Transverse colon (tissue), 4 donors: Measurements from ENCODE around the gene ATP1B1.

Experiments
- POLR2A ChIP-seq: fragments of 450-650 bp; IDR thresholded peaks from one replicate; pipeline ENCODE4 v1.6.1; 2016; ENCODE audit warnings: antibody characterized with exemption, mild to moderate bottlenecking, moderate library complexity
- POLR2AphosphoS5 ChIP-seq, 3 donors: sonication (generic); formaldehyde crosslinking; IDR thresholded peaks; one replicate each; pipeline ENCODE4 v1.6.1; 2016; ENCODE audit warnings: antibody characterized with exemption in 3 of 3
- TF ChIP-seq, protein P1 (sequence below), 5 experiments: fragments of 200-600 bp in 3 of 5; fragments of 450-650 bp in 2 of 5; sonication (generic) in 3 of 5; IDR thresholded peaks; 1 replicate in 2 of 5; 2 replicates in 3 of 5; pipeline ENCODE4 v1.5.1; 2016 to 2017; ENCODE audit warnings: antibody characterized with exemption in 5 of 5, inconsistent platforms in 3 of 5, mild to moderate bottlenecking in 2 of 5, moderate library complexity in 1 of 5

DNA sequence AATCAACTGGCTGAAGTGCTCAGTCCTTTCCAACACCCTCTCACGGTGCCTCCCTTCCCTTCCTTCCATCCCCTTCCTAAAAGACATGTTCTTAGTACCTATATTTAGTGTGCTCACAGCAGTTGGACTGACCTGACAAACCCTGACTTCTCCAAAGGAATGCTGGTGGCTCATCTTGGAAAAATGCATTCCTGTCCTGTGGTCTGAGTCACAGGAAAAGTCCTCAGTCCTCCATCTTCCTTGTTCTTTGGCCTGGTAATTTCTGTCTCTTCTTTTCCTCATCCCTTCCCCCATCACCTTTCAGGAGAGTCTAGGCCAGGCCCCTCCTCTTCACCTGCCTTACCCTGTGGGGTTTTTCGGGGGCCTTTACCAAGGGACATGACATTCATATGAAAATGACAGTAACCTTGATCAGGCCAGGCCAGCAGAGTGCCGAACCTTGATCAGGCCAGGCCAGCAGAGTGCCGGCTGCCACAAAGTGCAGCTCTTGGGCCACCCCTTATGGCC is 7.2 kb downstream of the ATP1B1 start:
- TF ChIP-seq POLR2A (no peak), POLR2AphosphoS5 (IDR thresholded peaks at IDR 0.05) (peak; percentile 1 to 55 (median 5))
- TF ChIP-seq, protein P1, sequence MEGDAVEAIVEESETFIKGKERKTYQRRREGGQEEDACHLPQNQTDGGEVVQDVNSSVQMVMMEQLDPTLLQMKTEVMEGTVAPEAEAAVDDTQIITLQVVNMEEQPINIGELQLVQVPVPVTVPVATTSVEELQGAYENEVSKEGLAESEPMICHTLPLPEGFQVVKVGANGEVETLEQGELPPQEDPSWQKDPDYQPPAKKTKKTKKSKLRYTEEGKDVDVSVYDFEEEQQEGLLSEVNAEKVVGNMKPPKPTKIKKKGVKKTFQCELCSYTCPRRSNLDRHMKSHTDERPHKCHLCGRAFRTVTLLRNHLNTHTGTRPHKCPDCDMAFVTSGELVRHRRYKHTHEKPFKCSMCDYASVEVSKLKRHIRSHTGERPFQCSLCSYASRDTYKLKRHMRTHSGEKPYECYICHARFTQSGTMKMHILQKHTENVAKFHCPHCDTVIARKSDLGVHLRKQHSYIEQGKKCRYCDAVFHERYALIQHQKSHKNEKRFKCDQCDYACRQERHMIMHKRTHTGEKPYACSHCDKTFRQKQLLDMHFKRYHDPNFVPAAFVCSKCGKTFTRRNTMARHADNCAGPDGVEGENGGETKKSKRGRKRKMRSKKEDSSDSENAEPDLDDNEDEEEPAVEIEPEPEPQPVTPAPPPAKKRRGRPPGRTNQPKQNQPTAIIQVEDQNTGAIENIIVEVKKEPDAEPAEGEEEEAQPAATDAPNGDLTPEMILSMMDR (IDR thresholded peaks at IDR 0.05) = no peak
